OCI-LY1 (cell line): ENCODE measurements around the gene GCC2.

Source experiments
- H2AFZ ChIP-seq: fragments of 200-600 bp; sonication (generic), shearing (Covaris generic); 2 replicates; pipeline ENCODE4 v1.6.0; 2014; ENCODE audit warnings: antibody characterized with exemption, mild to moderate bottlenecking, low read length
- H3F3A ChIP-seq: fragments of 200-600 bp; sonication (generic), shearing (Covaris generic); 2 replicates; pipeline ENCODE4 v1.6.0; 2014; ENCODE audit warnings: mild to moderate bottlenecking, antibody characterized with exemption, low read length, moderate library complexity; ENCODE audit not compliant: insufficient read depth
- H3K27ac ChIP-seq: fragments of 200-600 bp; sonication (generic); 2 replicates; pipeline ENCODE4 v1.5.1; 2014; ENCODE audit warnings: low read length, mixed run types, mild to moderate bottlenecking, low read depth; ENCODE audit not compliant: poor library complexity, severe bottlenecking
- H3K27me3 ChIP-seq: fragments of 200-600 bp; sonication (generic); 2 replicates; pipeline ENCODE4 v1.6.0; 2014; ENCODE audit warnings: antibody characterized with exemption, mild to moderate bottlenecking, low read length, moderate library complexity; ENCODE audit not compliant: insufficient read depth
- H3K36me3 ChIP-seq: fragments of 200-600 bp; sonication (generic); 2 replicates; pipeline ENCODE4 v1.6.1; 2014; ENCODE audit warnings: mild to moderate bottlenecking, antibody characterized with exemption, low read length, moderate library complexity, mixed read lengths; ENCODE audit not compliant: insufficient read depth
- H3K4me1 ChIP-seq: fragments of 200-600 bp; sonication (generic); 2 replicates; pipeline ENCODE4 v1.5.1; 2014; ENCODE audit warnings: mild to moderate bottlenecking, low read length, moderate library complexity; ENCODE audit not compliant: insufficient read depth, severe bottlenecking
- H3K4me2 ChIP-seq: fragments of 200-600 bp; sonication (generic), shearing (Covaris generic); 2 replicates; pipeline ENCODE4 v1.6.1; 2014; ENCODE audit warnings: low read length
- H3K4me3 ChIP-seq: fragments of 200-600 bp; sonication (generic); 2 replicates; pipeline ENCODE4 v1.5.1; 2014; ENCODE audit warnings: low read length, low read depth, mild to moderate bottlenecking, mixed read lengths; ENCODE audit not compliant: poor library complexity, severe bottlenecking
- H3K79me2 ChIP-seq: fragments of 200-600 bp; shearing (Covaris generic); 2 replicates; pipeline ENCODE4 v1.6.1; 2016; ENCODE audit warnings: mixed run types, low read length, mixed read lengths; ENCODE audit not compliant: insufficient read depth
- H3K9ac ChIP-seq: fragments of 200-600 bp; sonication (generic), shearing (Covaris generic); 2 replicates; pipeline ENCODE4 v1.6.1; 2014; ENCODE audit warnings: mild to moderate bottlenecking, low read length, mixed read lengths
- H3K9me2 ChIP-seq: fragments of 200-600 bp; sonication (generic), shearing (Covaris generic); 2 replicates; pipeline ENCODE4 v1.6.1; 2014; ENCODE audit warnings: low read depth, mild to moderate bottlenecking, low read length, mixed read lengths
- H3K9me3 ChIP-seq: fragments of 200-600 bp; shearing (Covaris generic); 2 replicates; pipeline ENCODE4 v1.6.1; 2014; ENCODE audit warnings: low read length, mixed read lengths
- H4K20me1 ChIP-seq: fragments of 200-600 bp; sonication (generic), shearing (Covaris generic); 2 replicates; pipeline ENCODE4 v1.6.0; 2016; ENCODE audit warnings: mild to moderate bottlenecking, low read length; ENCODE audit not compliant: insufficient read depth
- EZH2 ChIP-seq: fragments of 200-600 bp; sonication (generic), shearing (Covaris generic); IDR thresholded peaks from 2 replicates; pipeline ENCODE4 v1.8.0; 2017; ENCODE audit warnings: borderline replicate concordance, mixed run types, mild to moderate bottlenecking, antibody characterized with exemption, low read length, moderate library complexity, mixed read lengths
- TF ChIP-seq, protein P1 (sequence below): fragments of 200-600 bp; sonication (generic), shearing (Covaris generic); IDR thresholded peaks from 2 replicates; pipeline ENCODE4 v1.5.1; 2017; ENCODE audit warnings: mild to moderate bottlenecking, antibody characterized with exemption, low read length, moderate library complexity, mixed read lengths

GCC2 gene

DNA sequence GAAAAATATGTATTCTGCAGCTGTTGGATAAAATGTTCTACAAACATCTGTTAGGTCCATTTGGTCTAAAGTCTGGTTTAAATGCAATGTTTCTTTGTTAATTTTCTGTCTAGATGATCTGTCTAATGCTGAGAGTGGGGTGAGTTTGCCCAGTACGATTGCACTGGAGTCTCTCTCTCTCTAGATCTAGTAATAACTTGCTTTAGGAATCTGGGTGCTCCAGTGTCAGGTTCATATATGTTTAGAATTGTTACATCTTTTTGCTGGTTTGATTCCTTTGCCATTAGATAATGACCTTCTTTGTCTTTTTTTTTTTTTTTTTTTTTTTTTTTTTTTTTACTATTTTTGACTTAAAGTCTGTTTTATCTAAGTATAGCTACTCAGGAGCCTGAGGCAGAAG lies 10.4 kb downstream of the GCC2 start:
- no peaks in the 10 kb centered on the region for H3F3A ChIP-seq
- H3K79me2 ChIP-seq, result peaks cover 5% of the 10 kb centered on the region; the same call in 1 of the 2 replicates
- H3K9me2 ChIP-seq, result no peaks in the 10 kb centered on the region
- H3K9me3 ChIP-seq, result no peaks in the 10 kb centered on the region
- no peak overlapping the region for H3K27ac ChIP-seq
- no peaks in the 10 kb centered on the region for H4K20me1 ChIP-seq
- H3K9ac ChIP-seq, result no peak overlapping the region
- H3K36me3 ChIP-seq, result peaks cover 89% of the 10 kb centered on the region
- no peaks in the 10 kb centered on the region for H3K27me3 ChIP-seq
- no peak overlapping the region for H2AFZ ChIP-seq
- no peak overlapping the region for H3K4me3 ChIP-seq
- H3K4me1 ChIP-seq, result no peaks in the 10 kb centered on the region
- H3K4me2 ChIP-seq, result no peak overlapping the region
- no peak for TF ChIP-seq EZH2
- TF ChIP-seq, protein P1, sequence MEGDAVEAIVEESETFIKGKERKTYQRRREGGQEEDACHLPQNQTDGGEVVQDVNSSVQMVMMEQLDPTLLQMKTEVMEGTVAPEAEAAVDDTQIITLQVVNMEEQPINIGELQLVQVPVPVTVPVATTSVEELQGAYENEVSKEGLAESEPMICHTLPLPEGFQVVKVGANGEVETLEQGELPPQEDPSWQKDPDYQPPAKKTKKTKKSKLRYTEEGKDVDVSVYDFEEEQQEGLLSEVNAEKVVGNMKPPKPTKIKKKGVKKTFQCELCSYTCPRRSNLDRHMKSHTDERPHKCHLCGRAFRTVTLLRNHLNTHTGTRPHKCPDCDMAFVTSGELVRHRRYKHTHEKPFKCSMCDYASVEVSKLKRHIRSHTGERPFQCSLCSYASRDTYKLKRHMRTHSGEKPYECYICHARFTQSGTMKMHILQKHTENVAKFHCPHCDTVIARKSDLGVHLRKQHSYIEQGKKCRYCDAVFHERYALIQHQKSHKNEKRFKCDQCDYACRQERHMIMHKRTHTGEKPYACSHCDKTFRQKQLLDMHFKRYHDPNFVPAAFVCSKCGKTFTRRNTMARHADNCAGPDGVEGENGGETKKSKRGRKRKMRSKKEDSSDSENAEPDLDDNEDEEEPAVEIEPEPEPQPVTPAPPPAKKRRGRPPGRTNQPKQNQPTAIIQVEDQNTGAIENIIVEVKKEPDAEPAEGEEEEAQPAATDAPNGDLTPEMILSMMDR, result no peak

DNA sequence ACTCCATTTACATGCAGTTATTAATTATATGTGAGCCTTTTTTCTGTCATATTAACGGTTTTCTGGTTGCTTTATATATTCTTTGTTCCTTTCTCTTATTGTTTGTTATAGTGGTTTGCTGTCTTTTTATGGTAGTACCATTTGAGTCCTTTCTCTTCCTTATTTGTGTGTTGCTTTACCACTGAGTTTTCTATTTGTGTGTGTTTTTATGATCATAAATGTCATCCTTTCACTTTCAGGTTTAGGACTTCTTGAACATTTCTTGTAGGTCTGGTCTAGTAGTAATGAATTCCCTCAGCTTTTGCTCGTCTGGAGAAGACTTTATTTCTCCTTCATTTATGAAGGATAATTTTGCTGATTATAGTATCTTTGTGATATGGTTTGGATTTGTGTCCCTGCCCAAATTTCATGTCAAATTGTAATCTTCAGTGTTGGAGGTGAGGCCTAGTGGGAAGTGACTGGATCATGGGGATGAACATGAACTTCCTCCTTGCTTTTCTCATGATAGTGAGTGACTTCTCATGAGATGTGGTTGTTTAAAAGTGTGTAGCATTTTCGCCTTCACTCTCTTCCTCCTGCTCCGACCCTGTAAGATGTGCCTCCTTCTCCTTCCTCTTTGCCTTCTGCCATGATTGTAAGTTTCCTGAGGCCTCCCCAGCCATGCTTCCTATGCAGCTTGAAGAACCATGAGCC lies 11.5 kb downstream of the GCC2 start:
- no peak overlapping the region for H3K9ac ChIP-seq
- no peaks in the 10 kb centered on the region for H3K9me2 ChIP-seq
- H3K79me2 ChIP-seq, result peaks cover 5% of the 10 kb centered on the region; the same call in 1 of the 2 replicates
- no peaks in the 10 kb centered on the region for H4K20me1 ChIP-seq
- peaks cover 89% of the 10 kb centered on the region for H3K36me3 ChIP-seq
- H3K4me2 ChIP-seq, result no peak overlapping the region
- TF ChIP-seq EZH2, result no peak
- TF ChIP-seq, protein P1, result no peak
- no peak overlapping the region for H2AFZ ChIP-seq
- H3K4me3 ChIP-seq, result no peak overlapping the region
- no peaks in the 10 kb centered on the region for H3K27me3 ChIP-seq
- H3K27ac ChIP-seq, result no peak overlapping the region
- no peaks in the 10 kb centered on the region for H3F3A ChIP-seq
- H3K4me1 ChIP-seq, result no peaks in the 10 kb centered on the region
- no peaks in the 10 kb centered on the region for H3K9me3 ChIP-seq

DNA sequence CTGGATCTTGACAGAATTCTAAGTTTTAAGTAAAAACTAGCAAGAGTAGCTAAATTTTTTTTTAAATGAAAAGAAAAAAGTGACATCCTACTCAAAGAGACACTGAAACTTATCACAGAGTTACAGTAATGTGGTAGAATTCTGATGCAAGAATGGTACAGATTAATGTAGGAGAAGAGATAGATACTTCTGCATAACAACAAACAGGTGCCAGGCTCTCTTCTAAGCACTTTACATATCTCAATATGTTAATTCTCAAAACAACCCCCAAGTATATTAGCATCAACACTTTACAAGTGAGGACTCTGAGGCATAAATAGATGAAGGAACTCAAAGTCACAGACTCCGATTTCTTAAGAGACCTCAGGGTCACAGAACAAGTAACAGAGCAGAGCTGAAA lies 28.1 kb downstream of the GCC2 start:
- TF ChIP-seq, protein P1, result no peak
- no peak for TF ChIP-seq EZH2
- Histone ChIP-seq H3K4me1 (no peaks in the 10 kb centered on the region), H3K27me3 (no peaks in the 10 kb centered on the region), H3F3A (no peaks in the 10 kb centered on the region), H3K9me3 (no peaks in the 10 kb centered on the region), H2AFZ (no peak overlapping the region), H3K9me2 (no peaks in the 10 kb centered on the region), H3K27ac (no peak overlapping the region), H3K36me3 (peaks cover 62% of the 10 kb centered on the region), H4K20me1 (no peaks in the 10 kb centered on the region), H3K4me3 (no peak overlapping the region), H3K4me2 (no peak overlapping the region), H3K9ac (no peak overlapping the region), H3K79me2 (no peaks in the 10 kb centered on the region)
